HUES48 (cell line): ENCODE results near the gene SPG7.

Source experiments
- H3K27ac ChIP-seq: one replicate; pipeline ENCODE4 v1.7.0; 2013; ENCODE audit warnings: low read depth, low read length, inconsistent platforms
- H3K27me3 ChIP-seq: 2 replicates; pipeline ENCODE4 v1.6.1; 2013; ENCODE audit warnings: mild to moderate bottlenecking, low read length; ENCODE audit not compliant: control insufficient read depth, insufficient read depth
- H3K36me3 ChIP-seq: 2 replicates; pipeline ENCODE4 v1.6.1; 2013; ENCODE audit warnings: low read length; ENCODE audit not compliant: control insufficient read depth, insufficient read depth
- H3K4me1 ChIP-seq: 2 replicates; pipeline ENCODE4 v1.6.1; 2013; ENCODE audit warnings: mild to moderate bottlenecking, low read length; ENCODE audit not compliant: control insufficient read depth, insufficient read depth
- H3K4me3 ChIP-seq: 2 replicates; pipeline ENCODE4 v1.5.1; 2013; ENCODE audit warnings: mild to moderate bottlenecking, low read depth, low read length
- H3K9ac ChIP-seq: 2 replicates; pipeline ENCODE4 v1.6.1; 2013; ENCODE audit warnings: mild to moderate bottlenecking, low read depth, low read length, moderate library complexity
- H3K9me3 ChIP-seq: 2 replicates; pipeline ENCODE4 v1.6.1; 2013; ENCODE audit warnings: low read length; ENCODE audit not compliant: control insufficient read depth, insufficient read depth

Gene SPG7

DNA sequence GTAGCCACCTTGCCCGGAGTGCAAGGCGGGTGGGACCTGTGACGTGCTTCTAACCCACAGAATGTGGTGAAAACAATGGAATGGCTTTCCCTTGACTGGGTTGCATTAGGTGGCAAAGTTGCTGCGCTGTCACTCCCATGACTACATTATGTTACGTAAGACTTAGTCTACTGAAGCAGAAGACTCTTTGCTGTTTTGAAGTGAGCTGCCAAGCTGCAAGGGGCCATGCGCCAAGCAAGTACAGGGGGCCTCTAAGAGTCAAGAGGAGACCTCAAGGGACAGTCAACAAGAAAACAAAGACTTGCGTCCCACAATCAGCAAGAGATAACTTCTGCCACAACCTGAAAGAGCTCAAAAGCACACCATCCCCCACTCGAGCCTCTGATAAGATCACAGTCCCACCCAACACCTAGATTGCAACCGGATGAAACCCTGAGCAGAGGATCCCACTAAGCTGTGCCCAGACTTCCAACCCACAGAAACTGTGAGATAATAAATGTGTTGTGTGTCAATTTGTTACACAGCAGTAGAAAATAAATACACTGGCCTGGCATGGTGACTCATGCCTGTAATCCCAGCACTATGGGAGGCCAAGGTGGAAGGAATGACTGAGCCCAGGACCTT, 34.3 kb upstream of the SPG7 start:
- Histone ChIP-seq H3K27me3 (no peaks in the 10 kb centered on the region), H3K4me3 (no peak overlapping the region), H3K4me1 (peaks cover 21% of the 10 kb centered on the region), H3K9me3 (no peaks in the 10 kb centered on the region), H3K27ac (no peak overlapping the region), H3K9ac (no peak overlapping the region), H3K36me3 (no peaks in the 10 kb centered on the region)

DNA sequence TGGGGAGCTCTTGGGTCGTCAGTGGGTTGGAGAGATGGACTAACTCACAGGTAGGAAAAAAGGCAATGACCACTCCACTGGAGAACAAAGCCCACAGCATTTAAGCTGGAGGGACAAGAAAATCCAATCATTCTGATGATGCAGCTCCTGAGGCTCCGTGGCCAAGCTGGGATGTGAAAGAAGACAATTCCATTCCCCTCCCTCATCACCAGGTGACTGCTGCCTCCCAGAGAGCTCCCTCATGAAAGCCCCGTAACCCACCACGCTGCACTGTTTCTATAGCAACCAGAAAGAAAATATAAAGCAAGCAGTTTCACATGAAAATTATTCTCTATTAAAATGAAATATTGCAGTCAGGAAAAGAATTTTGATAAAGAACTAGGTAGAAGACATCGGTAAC, 33.1 kb upstream of the SPG7 start:
- H3K4me1 ChIP-seq: peaks cover 22% of the 10 kb centered on the region
- H3K9me3 ChIP-seq: no peaks in the 10 kb centered on the region
- H3K9ac ChIP-seq: no peak overlapping the region
- no peaks in the 10 kb centered on the region for H3K36me3 ChIP-seq
- no peaks in the 10 kb centered on the region for H3K27me3 ChIP-seq
- H3K27ac ChIP-seq: peak overlapping the region; percentile 42
- H3K4me3 ChIP-seq: no peak overlapping the region

DNA sequence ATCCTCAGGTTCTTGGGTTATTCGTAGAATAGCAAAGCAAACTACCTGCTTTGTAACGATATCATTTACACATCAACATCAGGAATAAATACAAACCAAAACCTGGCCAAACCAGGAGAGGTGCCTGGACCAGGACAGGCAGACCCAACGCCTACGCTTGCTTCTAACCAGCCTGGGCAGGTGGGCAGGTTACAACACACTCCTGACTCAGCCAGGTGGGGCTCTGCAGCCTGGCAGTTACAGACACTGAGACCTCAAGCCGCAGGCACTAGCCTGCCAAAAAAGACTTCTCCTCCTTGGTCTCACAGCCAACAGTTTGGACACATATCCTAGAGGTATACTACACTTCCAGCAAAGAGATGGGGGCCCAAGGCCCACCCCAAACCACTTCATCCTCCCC, 31.8 kb upstream of the SPG7 start:
- Histone ChIP-seq H3K4me3 (no peak overlapping the region), H3K27ac (peak overlapping the region; percentile 10), H3K36me3 (no peaks in the 10 kb centered on the region), H3K9ac (no peak overlapping the region), H3K4me1 (peaks cover 22% of the 10 kb centered on the region), H3K27me3 (no peaks in the 10 kb centered on the region), H3K9me3 (no peaks in the 10 kb centered on the region)

DNA sequence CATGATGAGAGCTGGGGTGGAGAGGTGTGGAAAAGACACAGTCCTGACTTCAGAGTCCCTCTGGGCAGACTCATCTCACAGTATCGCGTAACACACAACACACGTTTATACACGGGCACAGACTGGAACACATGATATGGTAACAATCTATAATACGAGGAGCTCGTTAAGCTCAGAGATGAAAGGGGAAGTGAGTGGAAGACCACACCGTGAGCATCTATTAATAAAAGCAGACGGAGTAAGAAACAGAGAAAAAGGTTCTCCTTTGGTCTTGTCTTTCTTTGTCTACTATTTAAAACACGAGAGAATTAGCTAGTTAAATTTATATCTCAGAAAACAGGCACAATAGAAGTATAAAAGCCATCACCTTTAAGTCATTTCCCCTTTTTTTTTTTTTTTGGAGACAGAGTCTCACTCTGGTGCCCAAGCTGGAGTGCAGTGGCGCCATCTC, 31.4 kb upstream of the SPG7 start:
- peaks cover 22% of the 10 kb centered on the region for H3K4me1 ChIP-seq
- H3K36me3 ChIP-seq: no peaks in the 10 kb centered on the region
- H3K9me3 ChIP-seq: no peaks in the 10 kb centered on the region
- H3K4me3 ChIP-seq: no peak overlapping the region
- H3K9ac ChIP-seq: no peak overlapping the region
- H3K27me3 ChIP-seq: no peaks in the 10 kb centered on the region
- no peak overlapping the region for H3K27ac ChIP-seq

DNA sequence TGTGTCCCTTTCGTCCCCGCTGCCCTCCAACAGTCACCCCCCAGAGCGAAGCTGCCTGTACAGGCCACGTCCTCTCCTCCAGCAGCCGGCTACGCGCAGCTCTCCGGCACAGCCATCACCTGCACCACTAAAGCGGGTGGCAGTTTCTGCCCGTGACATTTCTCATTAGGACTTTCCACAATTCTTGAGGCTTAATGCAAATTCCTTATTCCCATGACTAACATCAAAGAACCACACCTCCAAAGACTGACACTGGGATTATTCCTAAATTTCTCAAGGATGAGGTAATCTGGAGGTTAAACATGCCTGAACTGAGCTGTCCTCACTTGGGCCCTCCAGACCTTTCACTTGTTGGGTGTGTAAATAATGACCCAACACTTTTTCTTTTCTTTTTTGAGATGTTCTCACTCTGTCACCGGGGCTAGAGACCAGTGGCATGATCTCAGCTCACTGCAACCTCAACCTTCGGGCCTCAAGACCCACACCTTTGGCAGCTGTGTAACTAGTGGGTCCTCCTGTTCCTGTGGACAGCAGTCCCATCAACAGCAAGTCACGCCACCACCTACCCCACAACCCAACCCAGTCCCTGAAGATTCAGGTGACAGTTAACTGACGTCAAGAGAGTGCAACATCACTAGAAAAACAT, 29.5 kb upstream of the SPG7 start:
- Histone ChIP-seq H3K27ac (peak overlapping the region; percentile 36), H3K9me3 (no peaks in the 10 kb centered on the region), H3K4me1 (peaks cover 34% of the 10 kb centered on the region), H3K27me3 (no peaks in the 10 kb centered on the region), H3K36me3 (no peaks in the 10 kb centered on the region), H3K4me3 (no peak overlapping the region), H3K9ac (no peak overlapping the region)

DNA sequence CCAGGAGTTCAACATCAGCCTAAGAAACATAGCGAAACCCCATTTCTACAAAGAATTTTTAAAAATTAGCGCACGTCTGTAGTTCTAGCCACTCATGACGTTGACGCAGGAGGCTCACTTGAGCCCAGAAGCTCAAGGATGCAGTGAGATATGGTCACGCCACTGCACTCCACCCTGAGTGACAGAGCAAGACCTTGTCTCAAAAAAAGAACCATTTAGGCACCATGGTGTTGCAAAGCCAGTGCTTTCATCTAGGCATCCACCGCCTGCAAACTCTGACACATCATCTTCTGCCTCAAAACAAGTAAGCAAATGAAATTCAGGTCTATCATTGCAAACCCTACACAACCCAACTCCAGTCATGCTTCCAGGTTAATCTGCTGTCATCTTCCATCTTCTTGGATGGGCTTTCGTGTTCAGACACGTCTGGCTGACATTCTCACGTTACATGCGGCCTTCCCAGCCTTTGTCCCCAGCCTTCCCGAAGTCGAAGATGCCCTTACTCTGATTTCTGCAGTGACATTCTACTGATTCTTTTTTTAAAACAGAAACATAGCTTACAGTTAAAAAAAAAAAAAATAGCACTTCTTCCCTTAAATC, 26.7 kb upstream of the SPG7 start:
- H3K36me3 ChIP-seq: no peaks in the 10 kb centered on the region
- no peak overlapping the region for H3K9ac ChIP-seq
- no peak overlapping the region for H3K27ac ChIP-seq
- H3K4me1 ChIP-seq: peaks cover 43% of the 10 kb centered on the region
- H3K9me3 ChIP-seq: no peaks in the 10 kb centered on the region
- no peaks in the 10 kb centered on the region for H3K27me3 ChIP-seq
- H3K4me3 ChIP-seq: no peak overlapping the region

DNA sequence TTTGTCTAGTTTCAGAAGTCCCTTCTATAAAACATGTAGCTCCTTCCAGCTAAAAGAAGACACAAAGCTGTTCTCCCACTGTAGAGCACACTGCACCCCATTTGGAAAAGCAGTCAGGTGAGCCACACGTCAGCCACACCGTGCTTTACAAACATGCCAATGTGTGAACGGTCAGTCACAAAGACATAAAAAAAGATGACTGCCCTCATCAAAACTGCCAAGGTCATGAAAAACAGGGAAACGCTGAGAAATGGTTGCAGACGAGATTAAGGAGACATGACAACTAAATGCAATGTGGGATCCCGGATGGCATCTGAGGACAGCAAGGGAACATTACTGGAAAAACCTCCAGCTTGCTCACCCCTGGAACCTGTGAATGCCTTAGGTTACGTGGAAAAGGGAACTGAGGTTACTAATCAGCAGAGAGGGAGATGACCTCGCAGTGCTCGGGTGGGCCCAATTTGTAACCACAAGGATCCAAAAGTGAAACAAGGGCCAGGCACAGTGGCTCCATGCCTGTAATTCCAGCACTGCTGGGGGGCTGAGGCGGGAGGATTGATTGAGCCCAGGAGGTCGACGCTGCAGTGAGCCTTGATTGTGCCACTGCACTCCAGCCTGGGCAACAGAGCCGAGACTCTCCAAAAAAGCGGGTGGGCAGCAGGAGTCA, 25.9 kb upstream of the SPG7 start:
- no peak overlapping the region for H3K27ac ChIP-seq
- H3K9ac ChIP-seq: no peak overlapping the region
- H3K27me3 ChIP-seq: no peaks in the 10 kb centered on the region
- peaks cover 46% of the 10 kb centered on the region for H3K4me1 ChIP-seq
- H3K36me3 ChIP-seq: no peaks in the 10 kb centered on the region
- no peaks in the 10 kb centered on the region for H3K9me3 ChIP-seq
- H3K4me3 ChIP-seq: no peak overlapping the region

DNA sequence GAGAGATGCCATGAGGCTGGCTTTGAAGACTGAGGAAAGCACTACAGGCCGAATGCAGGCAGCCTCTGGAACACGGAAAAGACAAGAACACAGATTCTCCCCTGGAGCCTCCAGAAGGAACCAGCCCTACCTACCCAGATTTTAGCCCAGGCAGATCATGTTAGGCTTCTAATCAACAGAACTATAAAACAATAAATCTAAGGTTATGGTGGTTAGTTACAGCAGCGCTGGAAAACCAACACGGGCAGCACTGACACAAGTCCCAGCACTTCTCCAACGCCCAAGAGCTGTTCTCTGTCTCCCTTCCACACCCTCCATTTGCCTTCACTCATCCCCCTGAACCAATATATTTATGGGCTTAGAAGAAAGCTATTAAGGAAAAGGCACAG, 25.4 kb upstream of the SPG7 start:
- H3K4me3 ChIP-seq: no peak overlapping the region
- no peaks in the 10 kb centered on the region for H3K27me3 ChIP-seq
- no peaks in the 10 kb centered on the region for H3K36me3 ChIP-seq
- H3K27ac ChIP-seq: no peak overlapping the region
- peaks cover 48% of the 10 kb centered on the region for H3K4me1 ChIP-seq
- H3K9ac ChIP-seq: no peak overlapping the region
- no peaks in the 10 kb centered on the region for H3K9me3 ChIP-seq

DNA sequence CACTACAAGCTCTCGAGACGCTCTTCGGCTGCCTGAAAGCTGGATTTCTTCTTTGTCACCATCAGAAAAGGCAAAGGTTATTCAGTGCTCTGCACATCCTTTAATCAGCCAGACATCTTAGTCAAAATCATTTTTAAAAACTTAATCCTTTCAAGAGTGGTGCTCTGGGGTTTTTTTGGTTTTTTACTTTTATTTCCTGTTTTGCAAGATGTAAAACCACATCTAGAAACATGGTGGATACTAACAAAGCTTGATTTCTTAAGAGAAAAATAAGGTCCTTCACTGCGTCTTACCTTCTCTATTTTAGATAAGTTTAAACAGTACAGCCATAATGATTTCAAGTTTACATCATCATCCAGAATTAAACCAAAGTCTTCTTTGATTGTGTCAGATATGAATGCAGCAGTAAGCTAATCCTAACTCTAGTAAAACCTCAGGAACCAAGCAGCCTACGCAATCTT, 24.1 kb upstream of the SPG7 start:
- no peaks in the 10 kb centered on the region for H3K27me3 ChIP-seq
- peaks cover 53% of the 10 kb centered on the region for H3K4me1 ChIP-seq
- H3K4me3 ChIP-seq: no peak overlapping the region
- no peak overlapping the region for H3K27ac ChIP-seq
- H3K36me3 ChIP-seq: no peaks in the 10 kb centered on the region
- no peaks in the 10 kb centered on the region for H3K9me3 ChIP-seq
- no peak overlapping the region for H3K9ac ChIP-seq

DNA sequence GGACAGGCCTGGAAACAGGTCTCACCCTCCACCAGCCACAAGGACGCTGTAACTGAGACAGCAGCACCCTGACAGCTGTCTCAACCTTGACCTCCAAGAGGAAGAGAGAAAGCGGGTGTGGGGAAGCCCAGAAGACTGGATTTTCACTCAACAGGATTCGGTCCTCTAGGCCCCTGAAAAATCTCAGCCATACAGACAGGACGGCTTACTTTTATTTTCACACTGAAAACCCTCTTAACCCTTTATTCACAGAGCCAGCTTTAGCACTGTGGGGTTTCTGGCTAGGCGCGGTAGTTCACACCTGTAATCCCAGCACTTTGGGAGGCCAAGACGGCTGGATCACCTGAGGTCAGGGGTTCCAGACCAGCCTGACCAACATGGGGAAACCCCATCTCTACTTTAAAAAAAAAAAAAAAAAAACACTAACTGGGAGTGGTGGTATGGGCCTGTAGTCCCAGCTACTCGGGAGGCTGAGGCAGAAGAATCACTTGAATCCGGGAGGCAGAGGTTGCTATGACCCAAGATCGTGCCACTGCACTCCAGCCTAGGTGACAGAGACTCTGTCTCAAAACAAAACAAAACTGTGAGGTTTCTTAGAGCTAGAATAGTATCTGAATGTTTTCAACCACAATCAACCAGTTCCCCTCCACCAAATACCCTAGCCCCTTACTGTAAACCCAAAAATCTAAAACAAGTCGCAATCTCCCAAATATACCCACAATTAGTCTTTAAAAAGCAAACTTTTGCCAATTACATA, 23.1 kb upstream of the SPG7 start:
- Histone ChIP-seq H3K9me3 (no peaks in the 10 kb centered on the region), H3K27ac (no peak overlapping the region), H3K4me1 (peaks cover 53% of the 10 kb centered on the region), H3K9ac (no peak overlapping the region), H3K27me3 (no peaks in the 10 kb centered on the region), H3K4me3 (no peak overlapping the region), H3K36me3 (no peaks in the 10 kb centered on the region)
